NK-92 (cell line): ENCODE measurements around the gene PDIA2.
"Not testable (repeated sequence)": the region's sequence is repeated elsewhere in the genome, so short reads cannot be mapped to it uniquely, and the experiment has no call there.

Experiments used
- DNase-seq: peaks from one replicate; lab custom pipeline; 2025; ENCODE audit not compliant: unreplicated experiment; lab: John Stamatoyannopoulos, UW

The PDIA2 gene

GRCh38 chr16:324451-325334, 41.7 kb downstream of the PDIA2 start:
- DNase-seq, result no peak

- DNase-seq, result no peak
Measured at GRCh38 chr16:325375-326145, 42.6 kb downstream of the PDIA2 start.

GRCh38 chr16:330741-331140, 47.8 kb downstream of the PDIA2 start:
- DNase-seq, result no peak

- not testable (repeated sequence) for DNase-seq
Measured at GRCh38 chr16:331181-331814, 48.3 kb downstream of the PDIA2 start.

- no peak for DNase-seq
Measured at GRCh38 chr16:333406-334094, 50.6 kb downstream of the PDIA2 start.

- DNase-seq, result not testable (repeated sequence)
Measured at GRCh38 chr16:334164-334832, 51.3 kb downstream of the PDIA2 start.

GRCh38 chr16:334861-335632, 52.1 kb downstream of the PDIA2 start:
- not testable (repeated sequence) for DNase-seq

GRCh38 chr16:336269-336668, 53.3 kb downstream of the PDIA2 start:
- no peak for DNase-seq
